SK-N-MC (cell line): Measurements from ENCODE around the gene CEND1.
A peak's percentile ranks its signal among the peaks of the same experiment; 100 is the strongest.

Experiments used
- EZH2 ChIP-seq: fragments of 200-600 bp; sonication (generic); IDR thresholded peaks from one replicate; pipeline ENCODE4 v1.6.1; 2017; ENCODE audit warnings: antibody characterized with exemption
- FOXP2 ChIP-seq: optimal IDR thresholded peaks from 2 replicates; pipeline ENCODE3; 2011; ENCODE audit warnings: mild to moderate bottlenecking, moderate library complexity; ENCODE audit not compliant: insufficient read depth; ENCODE audit errors: extremely low read length, control extremely low read depth
- POLR2AphosphoS5 ChIP-seq: IDR thresholded peaks from 2 replicates; pipeline ENCODE4 v1.6.1; 2012; ENCODE audit warnings: mild to moderate bottlenecking, low read depth, low read length, borderline replicate concordance

DNA sequence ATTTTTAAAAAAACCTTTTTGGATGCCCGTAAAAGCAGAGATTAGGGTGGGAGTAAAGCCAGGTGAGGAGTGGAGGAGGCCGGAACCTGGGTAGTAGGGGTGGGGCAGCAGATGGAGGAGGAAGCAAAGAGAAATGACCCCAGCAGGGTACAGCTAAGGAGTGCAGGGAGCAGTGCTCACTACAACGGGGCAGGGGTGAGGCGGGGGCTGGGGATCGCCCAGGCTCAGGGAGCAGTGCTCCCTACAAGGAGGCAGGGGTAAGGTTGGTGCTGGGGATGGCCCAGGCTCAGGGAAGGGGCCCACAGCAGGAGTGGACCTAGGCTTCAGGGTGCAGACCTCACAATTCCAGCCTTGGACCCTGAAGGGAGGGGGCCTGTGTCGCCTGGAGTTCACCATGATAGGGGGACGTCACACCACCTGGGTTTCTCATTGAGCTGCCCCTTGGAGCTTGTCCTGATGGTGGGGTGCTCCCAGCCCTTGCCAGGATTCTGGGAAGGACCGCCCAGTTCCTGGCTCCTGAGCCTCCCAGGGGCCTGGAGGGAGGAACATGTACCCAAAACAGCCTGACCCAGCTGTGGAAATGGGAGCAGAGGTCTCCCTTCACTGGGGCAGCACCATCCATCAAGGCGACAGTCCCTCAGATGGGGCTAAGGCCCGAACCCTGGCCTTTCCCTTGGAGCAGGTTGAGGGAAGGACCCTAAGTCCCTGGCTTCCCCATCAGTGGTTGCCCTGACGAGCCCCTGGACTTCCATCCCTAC is 26.0 kb upstream of the CEND1 start:
- TF ChIP-seq POLR2AphosphoS5 (peak; percentile 64; the same call in 1 of the 2 replicates), EZH2 (no peak), FOXP2 (no peak)
